Caco-2 (cell line): ENCODE results near the gene PPP1R2B. TPM values are rescaled to one million over a fixed set of nuclear protein-coding genes. Genes with fewer than 3 reads are reported as not detected.
A peak's percentile ranks its signal among the peaks of the same experiment; 100 is the strongest.

ENCODE experiments used
- BruUV-seq: library from RNA; stranded (reverse); fragments of 400-500 nt; replicated peaks from 2 replicates; lab custom pipeline; 2021; lab: Mats Ljungman, UMichigan
- CTCF ChIA-PET: fragments of 300-600 bp; sonication (Branson Sonifier 250); formaldehyde crosslinking; loops from one replicate; lab custom pipeline; 2022; ENCODE audit warnings: antibody characterized with exemption; lab: Charles Lee
- POLR2A ChIA-PET: fragments of 300-600 bp; sonication (Branson Sonifier 250); formaldehyde crosslinking; loops from one replicate; lab custom pipeline; 2022; ENCODE audit warnings: antibody characterized with exemption; lab: Charles Lee
- DNase-seq, 2 experiments: peaks; one replicate each; pipeline versions ENCODE4 v3.0.0 to v3.0.0-alpha.2; 2020 to 2022
- H3K27me3 ChIP-seq: replicated peaks from 2 replicates; pipeline ENCODE4 v1.6.0; 2011; ENCODE audit warnings: low read length; ENCODE audit not compliant: control insufficient read depth, insufficient read depth
- H3K36me3 ChIP-seq: 2 replicates; pipeline ENCODE4 v1.5.1; 2011; ENCODE audit warnings: low read length; ENCODE audit not compliant: control insufficient read depth, insufficient read depth
- H3K4me1 ChIP-seq: fragments of 250-450 bp; sonication (Bioruptor Pico); 2 replicates; pipeline ENCODE4 v1.5.1; 2020; ENCODE audit warnings: mild to moderate bottlenecking
- H3K4me3 ChIP-seq: 2 replicates; pipeline ENCODE4 v1.5.1; 2011; ENCODE audit warnings: low read depth, mild to moderate bottlenecking, control low read depth, low read length
- H3K9me3 ChIP-seq: fragments of 250-450 bp; sonication (Bioruptor Pico); 2 replicates; pipeline ENCODE4 v1.5.1; 2020; ENCODE audit warnings: mild to moderate bottlenecking, moderate library complexity
- H3K27ac Mint-ChIP-seq: one replicate; pipeline ENCODE4 v1.8.0; 2022; ENCODE audit warnings: mixed read lengths; ENCODE audit not compliant: unreplicated experiment
- H3K27me3 Mint-ChIP-seq: one replicate; pipeline ENCODE4 v1.8.0; 2022; ENCODE audit warnings: mixed read lengths; ENCODE audit not compliant: insufficient read depth, unreplicated experiment
- H3K36me3 Mint-ChIP-seq: one replicate; pipeline ENCODE4 v1.8.0; 2022; ENCODE audit warnings: mild to moderate bottlenecking, mixed read lengths; ENCODE audit not compliant: insufficient read depth, unreplicated experiment
- H3K4me1 Mint-ChIP-seq: one replicate; pipeline ENCODE4 v1.8.0; 2022; ENCODE audit warnings: low read depth, mixed read lengths; ENCODE audit not compliant: unreplicated experiment
- H3K4me3 Mint-ChIP-seq: one replicate; pipeline ENCODE4 v1.8.0; 2022; ENCODE audit warnings: mild to moderate bottlenecking, moderate library complexity, mixed read lengths; ENCODE audit not compliant: unreplicated experiment
- H3K9me3 Mint-ChIP-seq: one replicate; pipeline ENCODE4 v1.8.0; 2022; ENCODE audit warnings: mixed read lengths; ENCODE audit not compliant: unreplicated experiment
- CTCF ChIP-seq, 2 experiments: fragments of 200-600 bp in 1 of 2; IDR thresholded peaks; 1 replicate in 1 of 2; 2 replicates in 1 of 2; pipeline versions ENCODE4 v1.5.1 to v1.8.0; 2011 to 2022; ENCODE audit warnings: antibody characterized with exemption in 1 of 2, control low read depth in 1 of 2, inconsistent platforms in 1 of 2, low read depth in 1 of 2, low read length in 1 of 2, mild to moderate bottlenecking in 1 of 2, moderate library complexity in 1 of 2; ENCODE audit not compliant: insufficient read depth in 1 of 2, severe bottlenecking in 1 of 2, unreplicated experiment in 1 of 2
- intact Hi-C: fragments of 100-400 bp; cut with micrococcal nuclease; formaldehyde crosslinking; loops from one replicate; pipeline ENCODE4 v1.10.0; 2022; ENCODE audit not compliant: unreplicated experiment
- total RNA-seq: library from RNA; stranded (reverse); gene quantifications from 2 replicates; pipeline ENCODE4 v1.2.3, GENCODE V29; 2022

The PPP1R2B gene
- total RNA-seq, 1 experiment from 2014 or later, result not detected

GRCh38 chr5:156803404-156803803, 46.7 kb upstream of the PPP1R2B start:
- TF ChIP-seq CTCF (IDR thresholded peaks at IDR 0.05; ENCODE audit: insufficient read depth in 1 of 2, low read depth in 1 of 2, low read length in 1 of 2, severe bottlenecking in 1 of 2, unreplicated experiment in 1 of 2), result no peak
- Histone ChIP-seq H3K4me1 (no peaks in the 10 kb centered on the region), H3K36me3 (no peaks in the 10 kb centered on the region), H3K9me3 (no peaks in the 10 kb centered on the region), H3K4me3 (no peak overlapping the region), H3K27me3 (no peaks in the 10 kb centered on the region)
- intact Hi-C loops, result no loop called here
- no peak overlapping the region for H3K27ac Mint-ChIP-seq
- H3K4me3 Mint-ChIP-seq, result no peak overlapping the region
- no peak for DNase-seq
- POLR2A ChIA-PET, result no interaction called here
- H3K36me3 Mint-ChIP-seq, result no peaks in the 10 kb centered on the region
- CTCF ChIA-PET, result no interaction called here
- H3K27me3 Mint-ChIP-seq, result peaks cover 3% of the 10 kb centered on the region
- no TSS peak for BruUV-seq
- no peaks in the 10 kb centered on the region for H3K4me1 Mint-ChIP-seq
- H3K9me3 Mint-ChIP-seq, result peaks cover 23% of the 10 kb centered on the region

- H3K4me3 Mint-ChIP-seq, result no peak overlapping the region
- Histone ChIP-seq H3K27me3 (no peaks in the 10 kb centered on the region), H3K9me3 (no peaks in the 10 kb centered on the region), H3K4me1 (no peaks in the 10 kb centered on the region), H3K36me3 (no peaks in the 10 kb centered on the region), H3K4me3 (no peak overlapping the region)
- no peak for DNase-seq
- no TSS peak for BruUV-seq
- H3K27me3 Mint-ChIP-seq, result no peaks in the 10 kb centered on the region
- H3K27ac Mint-ChIP-seq, result no peak overlapping the region
- POLR2A ChIA-PET, result no interaction called here
- no peak for TF ChIP-seq CTCF (IDR thresholded peaks at IDR 0.05; ENCODE audit: insufficient read depth in 1 of 2, low read depth in 1 of 2, low read length in 1 of 2, severe bottlenecking in 1 of 2, unreplicated experiment in 1 of 2)
- intact Hi-C loops, result loop anchor here (10.0 kb wide), 1 partner anchor 978 kb away; no protein-coding TSS in a partner anchor
- CTCF ChIA-PET, result no interaction called here
- no peaks in the 10 kb centered on the region for H3K9me3 Mint-ChIP-seq
- no peaks in the 10 kb centered on the region for H3K4me1 Mint-ChIP-seq
- no peaks in the 10 kb centered on the region for H3K36me3 Mint-ChIP-seq
These were observed 37.1 kb upstream of the PPP1R2B start for GRCh38 chr5:156812959-156813358.

- peak; percentile 58 to 60 for TF ChIP-seq CTCF (IDR thresholded peaks at IDR 0.05; ENCODE audit: insufficient read depth in 1 of 2, low read depth in 1 of 2, low read length in 1 of 2, severe bottlenecking in 1 of 2, unreplicated experiment in 1 of 2)
- Mint-ChIP-seq H3K27ac (no peak overlapping the region), H3K4me3 (no peak overlapping the region), H3K36me3 (no peaks in the 10 kb centered on the region), H3K9me3 (no peaks in the 10 kb centered on the region), H3K27me3 (no peaks in the 10 kb centered on the region), H3K4me1 (peaks cover 11% of the 10 kb centered on the region)
- no peaks in the 10 kb centered on the region for H3K27me3 ChIP-seq
- peak; percentile 46 to 47 for DNase-seq
- H3K9me3 ChIP-seq, result no peaks in the 10 kb centered on the region
- no peaks in the 10 kb centered on the region for H3K36me3 ChIP-seq
- CTCF ChIA-PET, result interaction anchor here (1.0 kb wide), 1 partner anchor 910 kb away, joined by 3 read pairs; no protein-coding TSS in a partner anchor
- POLR2A ChIA-PET, result no interaction called here
- H3K4me3 ChIP-seq, result no peak overlapping the region
- BruUV-seq, result no TSS peak
- intact Hi-C loops, result loop anchor here (2.0 to 10.0 kb wide), 4 partner anchors 139 to 1199 kb away; no protein-coding TSS in a partner anchor
- H3K4me1 ChIP-seq, result 0 out of 2 replicates have a peak, but pooled peaks cover 6% of the 10 kb centered on the region
These were observed 34.0 kb upstream of the PPP1R2B start for GRCh38 chr5:156815988-156816599.
